ENCODE results near the gene SARNP. TPM values are rescaled to one million over a fixed set of nuclear protein-coding genes. Genes with fewer than 3 reads are reported as not detected.

Gene SARNP
- polyA plus RNA-seq, 6 donors from 2014 or later = 92.8 to 128 (median 106) TPM

DNA sequence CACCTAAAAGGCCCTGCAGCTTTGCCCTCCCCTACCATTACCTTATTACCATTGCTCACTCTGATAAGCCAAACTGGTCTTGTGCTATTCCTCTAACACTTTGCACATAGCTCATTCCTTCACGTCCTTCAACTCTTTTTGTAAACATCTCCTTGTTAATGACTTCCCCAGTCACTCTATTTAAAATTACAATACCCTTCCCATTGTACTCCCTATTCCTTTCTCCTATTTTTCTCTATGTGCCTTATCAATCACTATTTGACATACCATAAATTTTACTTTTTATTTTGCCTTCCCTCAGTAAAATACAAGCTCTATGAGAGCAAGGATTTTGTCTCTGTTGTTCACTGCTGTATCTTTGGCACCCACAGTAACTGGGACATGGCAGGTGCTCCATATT is 5.4 kb downstream of the SARNP start:
- DNase-seq (no peak), ATAC-seq (ENCODE audit: low read depth in 2 of 2) (no peak)
- Mint-ChIP-seq H3K4me1 (peaks cover 24 to 60% (median 37%) of the 10 kb centered on the region in 3 donors), H3K4me3 (no peak overlapping the region), H3K36me3 (peaks cover 0 to 9% of the 10 kb centered on the region in 2 donors), H3K9me3 (no peaks in the 10 kb centered on the region), H3K27ac (peak overlapping the region in 3 of 6 donors; percentile 35 to 69 (median 48)), H3K27me3 (no peaks in the 10 kb centered on the region)

DNA sequence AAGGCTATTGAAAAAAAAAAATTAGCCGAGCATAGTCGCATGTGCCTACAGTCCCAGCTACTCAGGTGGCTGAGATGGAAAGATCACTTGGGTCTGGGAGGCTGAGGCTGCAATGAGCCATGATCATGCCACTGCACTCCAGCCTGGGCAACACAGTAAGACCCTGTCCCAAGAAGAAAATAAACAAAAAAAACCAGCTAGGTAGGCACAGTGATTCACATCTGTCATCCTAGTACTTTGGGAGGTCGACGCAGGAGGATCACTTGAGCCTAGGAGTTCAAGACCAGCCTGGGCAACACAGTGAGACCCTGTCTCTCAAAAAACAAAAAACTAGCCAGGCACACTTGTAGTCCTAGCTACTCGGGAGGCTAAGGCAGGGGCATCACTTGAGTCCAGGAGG is 8.2 kb downstream of the SARNP start:
- Mint-ChIP-seq H3K27ac (peak overlapping the region in 2 of 6 donors; percentile 38), H3K4me1 (peaks cover 27 to 49% (median 41%) of the 10 kb centered on the region in 3 donors)

DNA sequence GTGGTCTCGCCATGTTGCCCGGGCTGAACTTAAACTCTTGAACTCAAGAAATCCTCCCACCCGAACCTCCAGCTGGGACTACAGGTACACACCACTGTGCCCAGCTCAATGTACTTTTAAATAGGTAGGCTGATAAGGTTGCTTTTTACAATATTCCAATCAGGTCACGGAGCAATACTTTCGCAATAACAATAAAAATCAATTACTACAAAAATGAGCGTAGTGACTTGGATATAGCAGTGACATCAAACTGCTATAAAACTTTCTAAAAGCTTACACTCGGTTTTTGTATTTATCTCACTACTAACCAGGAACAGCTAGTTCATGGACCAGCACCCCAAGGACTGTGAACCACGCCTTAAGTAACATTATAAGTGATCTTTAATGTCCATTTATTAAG is 10.5 kb downstream of the SARNP start:
- H3K9me3 Mint-ChIP-seq = no peaks in the 10 kb centered on the region
- no peak overlapping the region for H3K4me3 Mint-ChIP-seq
- no peak overlapping the region for H3K27ac Mint-ChIP-seq
- peaks cover 16 to 32% (median 25%) of the 10 kb centered on the region in 3 donors for H3K4me1 Mint-ChIP-seq
- H3K36me3 Mint-ChIP-seq = peaks cover 5 to 8% of the 10 kb centered on the region in 2 donors
- DNase-seq (no peak), ATAC-seq (ENCODE audit: low read depth in 2 of 2) (no peak)
- H3K27me3 Mint-ChIP-seq = no peaks in the 10 kb centered on the region

More for the DNA sequence above, 8.2 kb downstream of the SARNP start:
- H3K4me3 Mint-ChIP-seq = no peak overlapping the region
- no peaks in the 10 kb centered on the region for H3K27me3 Mint-ChIP-seq
- H3K9me3 Mint-ChIP-seq = no peaks in the 10 kb centered on the region
- ATAC-seq (ENCODE audit: low read depth in 2 of 2) (no peak), DNase-seq (no peak)
- peaks cover 5 to 9% of the 10 kb centered on the region in 2 donors for H3K36me3 Mint-ChIP-seq

DNA sequence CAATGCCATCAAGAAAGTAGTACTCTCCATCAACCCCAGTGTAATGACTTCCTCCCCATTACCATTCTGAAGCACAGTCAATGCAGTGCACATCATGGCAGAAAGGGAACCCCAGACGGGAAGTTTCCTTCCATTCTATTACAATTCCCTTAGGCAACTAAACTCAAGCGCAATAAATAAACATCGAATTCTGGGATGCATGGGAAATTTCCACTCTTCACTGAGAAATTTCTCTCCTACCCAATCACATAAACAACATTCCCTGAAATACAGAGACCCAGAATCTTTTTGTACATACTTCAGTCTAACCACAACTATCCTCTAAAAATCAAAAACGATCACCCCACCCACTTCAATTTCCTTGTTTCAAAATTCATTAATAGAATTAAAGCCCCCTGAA is 20.0 kb downstream of the SARNP start:
- Mint-ChIP-seq H3K4me3 (no peak overlapping the region), H3K9me3 (no peaks in the 10 kb centered on the region), H3K27me3 (no peaks in the 10 kb centered on the region), H3K36me3 (peaks cover 0 to 8% of the 10 kb centered on the region in 2 donors), H3K4me1 (peaks cover 0 to 3% (median 0%) of the 10 kb centered on the region in 3 donors), H3K27ac (peak overlapping the region in 1 of 6 donors; percentile 49)
- no peak for ATAC-seq (ENCODE audit: low read depth in 2 of 2)
- DNase-seq = no peak

DNA sequence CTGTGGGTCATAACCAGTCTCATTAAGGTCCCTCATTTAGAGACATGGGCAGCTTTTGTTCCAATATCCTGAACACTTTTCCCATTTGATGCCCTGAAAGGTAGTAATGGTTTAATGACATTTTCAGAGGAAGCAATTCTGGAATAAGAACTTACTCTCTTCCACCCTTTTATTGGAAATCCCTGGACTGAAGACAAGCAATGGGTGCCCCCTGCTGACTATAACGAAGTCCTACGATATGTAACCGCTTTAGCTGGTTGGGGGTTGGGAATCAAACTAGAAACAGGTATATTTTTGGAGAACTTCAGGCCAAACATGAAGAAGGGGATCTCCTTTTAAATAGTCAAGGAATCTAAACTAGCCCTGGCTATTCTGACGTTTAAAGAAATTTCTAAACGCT is 20.5 kb downstream of the SARNP start:
- Mint-ChIP-seq H3K27ac (peak overlapping the region in 1 of 6 donors; percentile 10), H3K9me3 (no peaks in the 10 kb centered on the region), H3K4me1 (peaks cover 0 to 3% (median 0%) of the 10 kb centered on the region in 3 donors), H3K27me3 (no peaks in the 10 kb centered on the region), H3K4me3 (no peak overlapping the region), H3K36me3 (peaks cover 0 to 7% of the 10 kb centered on the region in 2 donors)
- ATAC-seq (ENCODE audit: low read depth in 2 of 2) = no peak
- DNase-seq = peak; percentile 4

DNA sequence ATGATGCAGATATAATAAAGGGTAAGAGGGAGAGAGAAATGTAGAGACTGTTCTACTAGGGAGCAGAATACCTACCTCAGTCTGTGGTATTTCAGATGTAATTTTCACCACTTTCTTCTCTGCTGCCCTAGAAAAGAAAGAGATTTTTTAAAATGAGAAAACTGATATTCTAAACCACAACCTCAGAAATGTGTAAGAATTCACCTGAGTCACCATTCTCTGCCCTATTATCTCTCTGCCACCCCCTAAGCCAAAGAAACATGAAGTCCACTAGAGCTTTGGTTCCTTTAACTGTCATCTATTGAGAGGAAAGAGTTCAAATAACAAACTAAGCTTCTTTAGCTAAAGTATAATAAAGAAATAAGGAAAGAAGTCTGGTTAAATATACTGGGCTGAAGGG is 21.6 kb downstream of the SARNP start:
- Mint-ChIP-seq H3K27me3 (no peaks in the 10 kb centered on the region), H3K9me3 (no peaks in the 10 kb centered on the region), H3K4me3 (no peak overlapping the region), H3K27ac (peak overlapping the region in 1 of 6 donors; percentile 49), H3K36me3 (peaks cover 0 to 7% of the 10 kb centered on the region in 2 donors), H3K4me1 (peaks cover 0 to 3% (median 0%) of the 10 kb centered on the region in 3 donors)
- DNase-seq = no peak
- no peak for ATAC-seq (ENCODE audit: low read depth in 2 of 2)

DNA sequence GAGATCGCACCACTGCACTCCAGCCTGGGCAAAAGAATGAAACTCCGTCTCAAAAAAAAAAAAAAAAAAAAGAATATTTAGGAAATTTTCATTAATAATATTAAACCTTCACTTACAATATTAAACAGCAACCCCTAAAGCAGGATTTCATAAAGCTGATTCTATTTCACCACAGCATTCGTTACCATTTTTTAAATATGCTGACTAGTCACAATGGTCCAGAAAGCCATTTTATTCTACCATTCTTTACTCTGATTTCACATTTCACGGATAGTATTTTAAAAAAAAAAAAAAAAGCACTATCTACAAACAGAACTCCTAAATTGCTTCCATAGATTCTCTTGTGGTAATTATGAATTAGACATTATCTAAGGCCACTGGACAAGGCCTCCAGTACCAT is 27.6 kb downstream of the SARNP start:
- ATAC-seq (ENCODE audit: low read depth in 2 of 2) (no peak), DNase-seq (no peak)
- peaks cover 14 to 18% of the 10 kb centered on the region in 2 donors for H3K36me3 Mint-ChIP-seq
- H3K4me3 Mint-ChIP-seq = no peak overlapping the region
- H3K27me3 Mint-ChIP-seq = no peaks in the 10 kb centered on the region
- no peak overlapping the region for H3K27ac Mint-ChIP-seq
- H3K4me1 Mint-ChIP-seq = peaks cover 0 to 4% (median 1%) of the 10 kb centered on the region in 3 donors
- H3K9me3 Mint-ChIP-seq = no peaks in the 10 kb centered on the region

DNA sequence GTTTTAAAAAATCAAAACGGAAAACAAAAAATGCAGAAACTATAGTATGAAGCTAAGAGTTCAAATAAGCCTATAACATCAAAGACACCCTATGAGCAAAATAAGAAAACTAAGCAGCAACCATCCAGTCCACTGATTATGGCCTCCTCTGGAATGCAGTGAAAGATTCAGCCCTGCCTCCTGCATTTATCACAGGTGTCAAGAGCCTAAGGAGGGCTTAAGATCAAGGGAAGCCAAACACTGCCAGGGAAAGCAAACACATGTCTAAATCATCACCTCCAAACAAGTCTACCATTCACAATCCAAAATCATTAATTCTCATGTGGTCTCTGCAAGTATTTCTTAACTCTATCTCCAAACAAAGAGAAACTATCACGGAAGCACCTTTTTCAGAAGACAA is 28.4 kb downstream of the SARNP start:
- Mint-ChIP-seq H3K4me1 (peaks cover 0 to 4% (median 1%) of the 10 kb centered on the region in 3 donors), H3K27ac (peak overlapping the region in 1 of 6 donors; percentile 25), H3K36me3 (peaks cover 7 to 21% of the 10 kb centered on the region in 2 donors), H3K27me3 (no peaks in the 10 kb centered on the region), H3K4me3 (no peak overlapping the region), H3K9me3 (no peaks in the 10 kb centered on the region)
- ATAC-seq (ENCODE audit: low read depth in 2 of 2) = no peak
- no peak for DNase-seq

DNA sequence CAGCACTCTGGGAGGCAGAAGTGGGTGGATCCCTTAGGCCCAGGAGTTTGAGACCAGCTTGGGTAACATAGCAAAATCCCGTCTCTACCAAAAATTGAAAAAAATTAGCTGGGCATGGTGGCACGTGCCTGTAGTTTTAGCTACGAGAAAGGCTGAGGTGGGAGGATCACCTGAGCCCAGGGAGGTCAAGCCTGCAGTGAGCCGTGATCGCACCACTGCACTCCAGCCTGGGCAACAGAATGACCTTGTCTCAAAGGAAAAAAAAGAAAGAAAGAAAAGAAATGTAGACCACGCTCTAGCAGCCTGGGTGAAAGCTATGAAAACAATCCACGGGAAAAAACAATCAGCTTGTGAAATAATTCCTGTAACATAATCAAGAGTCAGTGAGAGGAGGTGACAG is 29.0 kb downstream of the SARNP start:
- H3K4me1 Mint-ChIP-seq = peaks cover 0 to 4% (median 1%) of the 10 kb centered on the region in 3 donors
- H3K27ac Mint-ChIP-seq = no peak overlapping the region
- no peak overlapping the region for H3K4me3 Mint-ChIP-seq
- DNase-seq (no peak), ATAC-seq (ENCODE audit: low read depth in 2 of 2) (no peak)
- H3K27me3 Mint-ChIP-seq = no peaks in the 10 kb centered on the region
- H3K9me3 Mint-ChIP-seq = no peaks in the 10 kb centered on the region
- H3K36me3 Mint-ChIP-seq = peaks cover 7 to 27% of the 10 kb centered on the region in 2 donors

DNA sequence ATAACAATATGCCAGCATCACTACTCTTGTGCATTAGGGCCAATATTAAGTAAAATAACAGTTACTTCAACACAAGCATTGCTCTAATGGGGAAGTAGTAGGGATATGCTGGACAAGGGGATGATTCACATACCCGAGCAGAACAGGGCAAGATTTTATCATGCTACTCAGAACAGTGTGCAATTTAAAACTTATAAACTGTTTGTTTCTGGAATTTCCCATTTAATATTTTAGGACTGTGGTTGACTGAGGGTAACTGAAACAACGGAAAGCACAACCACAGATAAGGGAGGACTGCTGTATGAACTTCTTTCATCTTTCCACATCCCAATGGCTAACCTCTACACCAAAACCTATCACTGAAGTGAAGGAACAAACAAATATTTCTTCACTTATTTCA is 36.8 kb downstream of the SARNP start:
- Mint-ChIP-seq H3K4me1 (peaks cover 0 to 5% (median under 1%) of the 10 kb centered on the region in 3 donors), H3K4me3 (no peak overlapping the region), H3K27me3 (no peaks in the 10 kb centered on the region), H3K27ac (peak overlapping the region in 1 of 6 donors; percentile 18), H3K9me3 (no peaks in the 10 kb centered on the region), H3K36me3 (peaks cover 2 to 23% of the 10 kb centered on the region in 2 donors)
- no peak for ATAC-seq (ENCODE audit: low read depth in 2 of 2)
- DNase-seq = no peak

DNA sequence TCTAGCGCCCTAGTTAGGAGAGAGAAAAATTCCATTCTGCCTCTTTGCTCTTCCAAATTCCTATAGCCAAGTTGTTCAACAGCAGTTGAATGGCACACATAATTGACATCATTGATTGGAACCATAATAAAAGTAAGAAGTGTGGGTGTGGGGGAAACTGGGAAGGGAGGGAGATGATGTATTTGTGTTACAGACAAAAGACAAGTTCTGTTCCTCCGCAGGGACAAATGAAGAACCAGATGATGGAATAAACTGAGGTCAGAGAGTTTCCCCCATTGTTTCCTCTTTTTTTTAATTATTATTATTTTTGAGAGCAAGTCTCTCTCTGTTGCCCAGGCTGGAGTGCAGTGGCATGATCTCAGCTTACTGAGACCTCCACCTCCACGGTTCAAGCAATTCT is 39.7 kb downstream of the SARNP start:
- ATAC-seq (ENCODE audit: low read depth in 2 of 2) (no peak), DNase-seq (no peak)
- H3K27ac Mint-ChIP-seq = no peak overlapping the region
- no peaks in the 10 kb centered on the region for H3K9me3 Mint-ChIP-seq
- no peaks in the 10 kb centered on the region for H3K27me3 Mint-ChIP-seq
- H3K4me3 Mint-ChIP-seq = no peak overlapping the region
- H3K36me3 Mint-ChIP-seq = peaks cover 0 to 10% of the 10 kb centered on the region in 2 donors
- peaks cover 0 to 8% (median 0%) of the 10 kb centered on the region in 3 donors for H3K4me1 Mint-ChIP-seq

DNA sequence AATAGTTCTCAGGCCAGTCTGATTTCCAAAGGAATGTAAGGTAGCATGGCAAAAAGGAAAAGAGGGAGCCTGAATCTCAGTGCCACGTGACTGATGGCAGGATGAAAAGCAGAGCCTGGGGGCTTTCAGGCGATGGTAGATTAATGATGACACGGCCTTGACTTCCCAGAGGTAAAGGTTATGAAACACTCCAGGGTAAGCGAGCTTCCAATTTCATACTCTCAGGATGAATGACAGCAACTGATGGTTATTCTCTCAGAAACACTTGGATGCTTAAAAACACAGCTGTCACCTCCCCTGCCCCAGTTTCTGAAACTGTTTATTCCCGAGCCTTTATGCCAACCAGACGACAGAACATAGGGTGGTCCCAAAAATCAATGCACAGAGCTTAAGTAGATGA is 45.8 kb downstream of the SARNP start:
- H3K27ac Mint-ChIP-seq = peak overlapping the region in 2 of 6 donors; percentile 2 to 3
- H3K4me1 Mint-ChIP-seq = peaks cover 0 to 10% (median 8%) of the 10 kb centered on the region in 3 donors
- H3K27me3 Mint-ChIP-seq = no peaks in the 10 kb centered on the region
- DNase-seq = no peak
- ATAC-seq (ENCODE audit: low read depth in 2 of 2) = no peak
- H3K9me3 Mint-ChIP-seq = no peaks in the 10 kb centered on the region
- H3K36me3 Mint-ChIP-seq = peaks cover 8 to 19% of the 10 kb centered on the region in 2 donors
- no peak overlapping the region for H3K4me3 Mint-ChIP-seq

DNA sequence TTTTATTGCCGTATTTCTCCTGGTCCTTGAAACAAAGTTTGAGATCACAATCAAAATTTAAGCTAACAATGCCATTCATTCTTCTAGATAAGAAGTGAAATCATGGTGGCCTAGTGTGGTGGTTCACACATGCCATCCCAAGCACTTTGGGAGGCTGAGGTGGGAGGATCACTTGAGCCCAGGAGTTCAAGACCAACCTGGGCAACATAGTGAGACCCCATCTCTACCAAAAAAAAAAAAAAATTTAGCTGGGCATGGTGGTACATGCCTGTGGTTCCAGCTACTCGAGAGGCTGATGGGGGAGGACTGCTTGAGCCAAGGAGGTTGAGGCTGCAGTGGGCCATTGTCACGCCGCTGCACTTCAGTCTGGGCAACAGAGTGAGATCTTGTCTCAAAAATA is 50.4 kb downstream of the SARNP start:
- ATAC-seq (ENCODE audit: low read depth in 2 of 2) = no peak
- Mint-ChIP-seq H3K27me3 (no peaks in the 10 kb centered on the region), H3K4me3 (no peak overlapping the region), H3K9me3 (no peaks in the 10 kb centered on the region), H3K36me3 (peaks cover 14 to 17% of the 10 kb centered on the region in 2 donors), H3K4me1 (peaks cover 0 to 16% (median 8%) of the 10 kb centered on the region in 3 donors), H3K27ac (peak overlapping the region in 1 of 6 donors; percentile 24)
- DNase-seq = no peak

DNA sequence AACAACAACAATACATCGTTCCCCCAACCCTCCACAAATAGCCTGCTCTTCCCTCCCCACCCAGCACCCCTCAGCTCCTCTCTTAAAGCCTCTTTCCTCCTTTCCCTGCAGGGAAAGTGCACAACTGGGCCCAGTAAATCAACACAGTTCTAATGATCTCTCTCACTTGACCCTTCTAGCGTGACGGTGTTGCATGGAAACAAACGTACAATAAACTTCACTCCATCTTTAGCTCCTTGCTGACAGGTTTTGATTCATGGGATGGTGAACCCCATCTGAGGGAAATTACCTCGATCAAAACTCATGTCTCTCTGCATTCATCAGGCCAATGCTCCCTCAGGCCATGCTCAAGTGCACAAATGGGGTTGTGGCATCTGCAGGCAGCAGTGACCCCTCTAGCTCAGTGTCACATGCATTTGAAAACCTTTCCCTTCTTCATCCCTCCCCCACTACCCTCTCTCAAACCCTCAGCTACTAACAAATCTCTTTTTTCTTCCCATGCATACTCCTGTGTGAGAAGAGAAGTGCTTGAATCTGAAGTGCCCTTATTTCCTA is 51.7 kb downstream of the SARNP start:
- H3K36me3 Mint-ChIP-seq = peaks cover 8 to 17% of the 10 kb centered on the region in 2 donors
- no peaks in the 10 kb centered on the region for H3K27me3 Mint-ChIP-seq
- peak overlapping the region in 1 of 8 donors; percentile 31 for H3K4me3 Mint-ChIP-seq
- DNase-seq (no peak), ATAC-seq (ENCODE audit: low read depth in 2 of 2) (no peak)
- H3K9me3 Mint-ChIP-seq = no peaks in the 10 kb centered on the region
- peaks cover 0 to 14% (median 13%) of the 10 kb centered on the region in 3 donors for H3K4me1 Mint-ChIP-seq
- peak overlapping the region in 3 of 6 donors; percentile 41 to 74 (median 45) for H3K27ac Mint-ChIP-seq
